B cell (primary cell): Measurements from ENCODE around the gene PRKCG. TPM values are rescaled to one million over a fixed set of nuclear protein-coding genes. Genes with fewer than 3 reads are reported as not detected.

Experiments used
- ATAC-seq: fragments of 200-7000 bp; cut with Tn5 transposase; one replicate; pipeline ENCODE4 v1.10.0; 2021; ENCODE audit warnings: low read depth, mild to moderate bottlenecking, moderate number of reproducible peaks, moderate library complexity
- CTCF ChIA-PET: fragments of 350-600 bp; sonication (Branson Sonifier 250); formaldehyde crosslinking; loops from one replicate; lab custom pipeline; 2021; ENCODE audit warnings: antibody characterized with exemption, inconsistent platforms; lab: Charles Lee
- POLR2A ChIA-PET: fragments of 350-600 bp; sonication (Branson Sonifier 250); formaldehyde crosslinking; loops from one replicate; lab custom pipeline; 2021; ENCODE audit warnings: antibody characterized with exemption; lab: Charles Lee
- DNase-seq: peaks from one replicate; pipeline ENCODE4 v3.0.0; 2013
- H2AFZ ChIP-seq: 2 replicates; pipeline ENCODE4 v1.6.1; 2012; ENCODE audit warnings: mild to moderate bottlenecking, low read depth, low read length; ENCODE audit not compliant: insufficient read depth, poor library complexity, severe bottlenecking
- H3K27ac ChIP-seq, 2 donors: 1 replicate in 1 of 2; 2 replicates in 1 of 2; pipeline ENCODE4 v1.5.1; 2012 to 2013; ENCODE audit warnings: low read length in 2 of 2, mild to moderate bottlenecking in 2 of 2, moderate library complexity in 1 of 2
- H3K27me3 ChIP-seq, 4 experiments: fragments of 200-600 bp in 1 of 4; sonication (generic) in 1 of 4; replicated peaks in 1 of 4; 1 replicate in 2 of 4; 2 replicates in 2 of 4; pipeline versions ENCODE4 v1.6.1 to v1.7.0; 2013 to 2016; ENCODE audit warnings: low read length in 3 of 4, mild to moderate bottlenecking in 2 of 4, mixed read lengths in 1 of 4, moderate library complexity in 1 of 4; ENCODE audit not compliant: insufficient read depth in 4 of 4, control insufficient read depth in 3 of 4; ENCODE audit errors: control extremely low read depth in 1 of 4
- H3K36me3 ChIP-seq, 2 experiments: replicated peaks in 1 of 2; 1 replicate in 1 of 2; 2 replicates in 1 of 2; pipeline versions ENCODE4 v1.6.1 to v1.7.1; 2013; ENCODE audit warnings: low read length in 1 of 2; ENCODE audit not compliant: insufficient read depth in 2 of 2, control insufficient read depth in 1 of 2; ENCODE audit errors: control extremely low read depth in 1 of 2, extremely low read depth in 1 of 2
- H3K4me1 ChIP-seq, 2 donors: fragments of 200-600 bp in 1 of 2; sonication (generic) in 1 of 2; 1 replicate in 1 of 2; 2 replicates in 1 of 2; pipeline versions ENCODE4 v1.5.1 to v1.6.1; 2013 to 2017; ENCODE audit warnings: low read length in 2 of 2; ENCODE audit not compliant: control insufficient read depth in 2 of 2, insufficient read depth in 2 of 2
- H3K4me2 ChIP-seq: replicated peaks from 2 replicates; pipeline ENCODE3; 2012; ENCODE audit warnings: mild to moderate bottlenecking, low read depth, low read length; ENCODE audit not compliant: poor library complexity, severe bottlenecking
- H3K4me3 ChIP-seq, 5 experiments: fragments of 200-600 bp in 1 of 5; sonication (generic) in 1 of 5; 1 replicate in 3 of 5; 2 replicates in 2 of 5; pipeline versions ENCODE4 v1.5.1 to v1.7.0; 2011 to 2016; ENCODE audit warnings: low read length in 4 of 5, mild to moderate bottlenecking in 4 of 5, low read depth in 2 of 5, control low read depth in 1 of 5, moderate library complexity in 1 of 5; ENCODE audit not compliant: insufficient read depth in 1 of 5; ENCODE audit errors: control extremely low read depth in 1 of 5, extremely low read depth in 1 of 5
- H3K79me2 ChIP-seq: fragments of 200-600 bp; sonication (generic); one replicate; pipeline ENCODE4 v1.6.0; 2016; ENCODE audit warnings: low read length; ENCODE audit not compliant: control insufficient read depth, insufficient read depth
- H3K9ac ChIP-seq: fragments of 200-600 bp; sonication (generic); 2 replicates; pipeline ENCODE4 v1.6.1; 2017; ENCODE audit warnings: mild to moderate bottlenecking, low read length, moderate library complexity
- H3K9me3 ChIP-seq, 3 donors: one replicate each; pipeline versions ENCODE4 v1.6.1 to v1.7.1; 2013; ENCODE audit warnings: low read length in 2 of 3; ENCODE audit not compliant: control insufficient read depth in 2 of 3, insufficient read depth in 1 of 3; ENCODE audit errors: control extremely low read depth in 1 of 3
- H4K20me1 ChIP-seq: 2 replicates; pipeline ENCODE4 v1.6.0; 2012; ENCODE audit warnings: mild to moderate bottlenecking, low read length; ENCODE audit not compliant: insufficient read depth, control insufficient read depth, poor library complexity, severe bottlenecking
- H3K27ac Mint-ChIP-seq: one replicate; pipeline ENCODE4 v1.8.0; 2021; ENCODE audit warnings: mixed read lengths
- H3K27me3 Mint-ChIP-seq: one replicate; pipeline ENCODE4 v1.8.0; 2021; ENCODE audit warnings: mixed read lengths
- H3K4me1 Mint-ChIP-seq: one replicate; pipeline ENCODE4 v1.8.0; 2021; ENCODE audit warnings: mixed read lengths
- H3K4me3 Mint-ChIP-seq: one replicate; pipeline ENCODE4 v1.8.0; 2021; ENCODE audit warnings: mixed read lengths
- H3K9me3 Mint-ChIP-seq: one replicate; pipeline ENCODE4 v1.8.0; 2022; ENCODE audit warnings: mixed read lengths; ENCODE audit not compliant: insufficient read depth
- EZH2 ChIP-seq: IDR thresholded peaks from 2 replicates; pipeline ENCODE4 v1.6.1; 2012; ENCODE audit warnings: borderline replicate concordance, low read depth, mild to moderate bottlenecking, moderate library complexity, low read length; ENCODE audit not compliant: insufficient read depth, poor library complexity, severe bottlenecking
- WGBS: methylation state at CpG from one replicate; pipeline ENCODE4 v1.1.5; 2013; ENCODE audit warnings: missing lambda C conversion rate; ENCODE audit not compliant: insufficient coverage; 5-methylcytosine and 5-hydroxymethylcytosine counted together
- intact Hi-C: fragments of 100-400 bp; cut with micrococcal nuclease; formaldehyde crosslinking; loops from one replicate; pipeline ENCODE4 v1.10.0; 2022
- polyA plus RNA-seq: library from polyadenylated mRNA; depleted of rRNA; stranded (reverse); fragments of >200 nt; gene quantifications from 2 replicates; pipeline ENCODE4 v1.2.3, GENCODE V29; 2012
- total RNA-seq, 2 donors: library from RNA; stranded (reverse); fragments of 120-200 nt in 1 of 2; gene quantifications; 1 replicate in 1 of 2; 2 replicates in 1 of 2; pipeline versions ENCODE4 v1.2.3 to v1.2.4, GENCODE V29; 2013 to 2022
- TF ChIP-seq, protein P1 (sequence below): fragments of 200-600 bp; IDR thresholded peaks from one replicate; pipeline ENCODE4 v1.8.0; 2022; ENCODE audit warnings: antibody characterized with exemption, mild to moderate bottlenecking

PRKCG gene
- total and polyA plus RNA-seq, 2 donors (not counting 1 experiment from before 2014, with no cell fraction given): 0.31 TPM; not detected in 1

DNA sequence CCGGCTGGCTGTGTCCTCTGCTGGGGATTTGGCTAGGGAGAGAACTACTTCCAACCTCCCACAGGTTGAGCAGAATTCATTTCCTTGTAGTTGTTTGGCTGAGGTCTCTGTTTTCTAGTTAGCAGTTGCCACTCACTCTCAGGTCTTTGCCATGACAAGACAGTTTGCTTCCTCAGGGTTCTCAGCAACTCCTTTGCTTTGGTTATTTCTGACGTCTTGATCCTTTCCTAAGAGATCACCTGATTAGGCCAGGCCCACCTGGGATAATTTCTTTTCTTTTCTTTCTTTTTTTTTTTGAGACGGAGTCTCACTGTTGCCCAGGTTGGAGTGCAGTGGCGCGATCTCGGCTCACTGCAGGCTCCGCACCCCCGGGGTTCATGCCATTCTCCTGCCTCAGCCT is 71.4 kb downstream of the PRKCG start:
- intact Hi-C loops: no loop called here
- no peaks in the 10 kb centered on the region for H3K4me1 Mint-ChIP-seq
- no peak overlapping the region for H3K27ac Mint-ChIP-seq
- H3K27ac ChIP-seq: no peak overlapping the region
- no peak overlapping the region for H2AFZ ChIP-seq
- POLR2A ChIA-PET: no interaction called here
- H3K9me3 ChIP-seq: peaks cover 0 to 18% (median 2%) of the 10 kb centered on the region in 3 donors
- H3K9me3 Mint-ChIP-seq: no peaks in the 10 kb centered on the region
- H3K27me3 Mint-ChIP-seq: peaks cover 28% of the 10 kb centered on the region
- CTCF ChIA-PET: no interaction called here
- no peak overlapping the region for H3K9ac ChIP-seq
- H3K4me3 ChIP-seq: no peak overlapping the region
- H3K4me3 Mint-ChIP-seq: no peak overlapping the region
- H3K4me2 ChIP-seq: no peak overlapping the region
- TF ChIP-seq, protein P1, sequence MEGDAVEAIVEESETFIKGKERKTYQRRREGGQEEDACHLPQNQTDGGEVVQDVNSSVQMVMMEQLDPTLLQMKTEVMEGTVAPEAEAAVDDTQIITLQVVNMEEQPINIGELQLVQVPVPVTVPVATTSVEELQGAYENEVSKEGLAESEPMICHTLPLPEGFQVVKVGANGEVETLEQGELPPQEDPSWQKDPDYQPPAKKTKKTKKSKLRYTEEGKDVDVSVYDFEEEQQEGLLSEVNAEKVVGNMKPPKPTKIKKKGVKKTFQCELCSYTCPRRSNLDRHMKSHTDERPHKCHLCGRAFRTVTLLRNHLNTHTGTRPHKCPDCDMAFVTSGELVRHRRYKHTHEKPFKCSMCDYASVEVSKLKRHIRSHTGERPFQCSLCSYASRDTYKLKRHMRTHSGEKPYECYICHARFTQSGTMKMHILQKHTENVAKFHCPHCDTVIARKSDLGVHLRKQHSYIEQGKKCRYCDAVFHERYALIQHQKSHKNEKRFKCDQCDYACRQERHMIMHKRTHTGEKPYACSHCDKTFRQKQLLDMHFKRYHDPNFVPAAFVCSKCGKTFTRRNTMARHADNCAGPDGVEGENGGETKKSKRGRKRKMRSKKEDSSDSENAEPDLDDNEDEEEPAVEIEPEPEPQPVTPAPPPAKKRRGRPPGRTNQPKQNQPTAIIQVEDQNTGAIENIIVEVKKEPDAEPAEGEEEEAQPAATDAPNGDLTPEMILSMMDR: no peak
- no peak for TF ChIP-seq EZH2
- ATAC-seq (no peak), DNase-seq (no peak)
- H3K4me1 ChIP-seq: no peaks in the 10 kb centered on the region
- 75% methylated on average over 2 of the region's 8 CpGs for WGBS
- no peaks in the 10 kb centered on the region for H3K36me3 ChIP-seq
- H3K27me3 ChIP-seq: peaks cover 0 to 16% (median 5%) of the 10 kb centered on the region in 4 experiments
- no peaks in the 10 kb centered on the region for H3K79me2 ChIP-seq
- H4K20me1 ChIP-seq: no peaks in the 10 kb centered on the region

Other genes with a start within 250 kb of the PRKCG start
- gene NLRP12, start 57.9 kb upstream of the PRKCG start, total RNA-seq: not detected in 2 replicates
- gene NLRP12, start 57.9 kb upstream of the PRKCG start, polyA plus RNA-seq: 0.22 and 0.26 TPM in 2 replicates
- gene MYADM, start 14.3 kb upstream of the PRKCG start, total RNA-seq: 18.5 and 18.9 TPM in 2 replicates
- gene MYADM, start 14.3 kb upstream of the PRKCG start, polyA plus RNA-seq: 172 and 184 TPM in 2 replicates
- gene CACNG7, start 27.1 kb downstream of the PRKCG start, total RNA-seq: not detected in 2 replicates
- not detected in 2 replicates for gene CACNG7, start 27.1 kb downstream of the PRKCG start, polyA plus RNA-seq
- not detected in 2 replicates for gene CACNG8, start 80.7 kb downstream of the PRKCG start, total RNA-seq
- not detected in 2 replicates for gene CACNG8, start 80.7 kb downstream of the PRKCG start, polyA plus RNA-seq
- not detected in 2 replicates for gene CACNG6, start 109.4 kb downstream of the PRKCG start, total RNA-seq
- gene CACNG6, start 109.4 kb downstream of the PRKCG start, polyA plus RNA-seq: not detected in 2 replicates
- not detected in 2 replicates for gene VSTM1, start 181.7 kb downstream of the PRKCG start, total RNA-seq
- 0.58 and 0.82 TPM in 2 replicates for gene VSTM1, start 181.7 kb downstream of the PRKCG start, polyA plus RNA-seq
- gene TARM1, start 199.2 kb downstream of the PRKCG start, total RNA-seq: not detected in 2 replicates
- gene TARM1, start 199.2 kb downstream of the PRKCG start, polyA plus RNA-seq: not detected in 2 replicates
- gene OSCAR, start 218.6 kb downstream of the PRKCG start, total RNA-seq: not detected in 2 replicates
- 1.1 and 1.7 TPM in 2 replicates for gene OSCAR, start 218.6 kb downstream of the PRKCG start, polyA plus RNA-seq
- 91.8 and 94.4 TPM in 2 replicates for gene NDUFA3, start 220.7 kb downstream of the PRKCG start, total RNA-seq
- gene NDUFA3, start 220.7 kb downstream of the PRKCG start, polyA plus RNA-seq: 46.6 and 55.4 TPM in 2 replicates
- 10.4 and 12.7 TPM in 2 replicates for gene TFPT, start 233.5 kb downstream of the PRKCG start, total RNA-seq
- gene TFPT, start 233.5 kb downstream of the PRKCG start, polyA plus RNA-seq: 8.4 and 8.7 TPM in 2 replicates
- gene PRPF31, start 233.6 kb downstream of the PRKCG start, total RNA-seq: 65.4 and 66.2 TPM in 2 replicates
- gene PRPF31, start 233.6 kb downstream of the PRKCG start, polyA plus RNA-seq: 61.2 and 62.4 TPM in 2 replicates